Choroid plexus epithelial cell (primary cell): ENCODE results near the gene USP3.

Source experiments
- DNase-seq: peaks from one replicate; pipeline ENCODE4 v3.0.0-alpha.2; 2010; ENCODE audit warnings: low read depth
- H3K4me3 ChIP-seq: 2 replicates; pipeline ENCODE4 v1.5.1; 2011; ENCODE audit warnings: low read depth, mild to moderate bottlenecking, control low read depth, low read length, moderate library complexity
- CTCF ChIP-seq: conservative IDR thresholded peaks from 2 replicates; pipeline ENCODE4 v1.5.1; 2011; ENCODE audit warnings: low read depth, mild to moderate bottlenecking, control low read depth, inconsistent platforms, low read length, moderate library complexity

The USP3 gene

GRCh38 chr15:63523306-63523990 lies 19.1 kb downstream of the USP3 start:
- H3K4me3 ChIP-seq, result no peak overlapping the region
- no peak for TF ChIP-seq CTCF
- DNase-seq, result peak; percentile 52

DNA sequence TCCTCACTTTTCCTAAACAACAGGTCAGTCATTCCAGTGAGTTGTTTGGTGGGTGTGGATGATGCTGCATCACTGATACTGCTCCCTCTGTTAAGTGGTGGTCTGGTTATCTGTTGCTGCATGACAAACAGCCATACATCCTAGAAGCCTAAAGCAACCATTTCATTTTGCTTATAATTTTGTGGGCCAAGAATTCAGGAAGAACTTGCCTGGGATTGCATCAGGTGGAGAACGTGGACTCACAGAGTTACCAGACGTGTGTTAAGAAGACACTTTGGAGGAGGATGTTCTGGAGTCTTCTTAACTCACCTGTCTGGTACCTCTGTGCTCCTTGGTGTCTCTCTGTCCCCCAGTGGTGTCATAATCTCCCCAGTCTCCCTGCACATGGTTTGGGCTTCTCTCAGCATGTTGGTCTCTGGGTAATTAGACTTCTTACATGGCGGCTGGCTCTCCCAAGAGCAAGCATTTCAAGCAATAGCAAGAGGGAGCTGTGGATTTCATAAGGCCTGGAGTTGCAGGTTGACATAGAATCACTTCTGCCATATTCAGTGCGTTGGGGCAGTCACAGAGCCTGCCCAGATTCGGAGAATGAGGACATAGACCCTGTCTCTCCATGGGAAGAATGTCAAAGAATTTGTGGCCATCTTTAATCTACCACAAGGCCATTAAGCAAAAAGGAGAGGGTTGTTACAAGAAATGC lies 20.1 kb downstream of the USP3 start:
- DNase-seq, result no peak
- H3K4me3 ChIP-seq, result no peak overlapping the region
- TF ChIP-seq CTCF, result no peak

DNA sequence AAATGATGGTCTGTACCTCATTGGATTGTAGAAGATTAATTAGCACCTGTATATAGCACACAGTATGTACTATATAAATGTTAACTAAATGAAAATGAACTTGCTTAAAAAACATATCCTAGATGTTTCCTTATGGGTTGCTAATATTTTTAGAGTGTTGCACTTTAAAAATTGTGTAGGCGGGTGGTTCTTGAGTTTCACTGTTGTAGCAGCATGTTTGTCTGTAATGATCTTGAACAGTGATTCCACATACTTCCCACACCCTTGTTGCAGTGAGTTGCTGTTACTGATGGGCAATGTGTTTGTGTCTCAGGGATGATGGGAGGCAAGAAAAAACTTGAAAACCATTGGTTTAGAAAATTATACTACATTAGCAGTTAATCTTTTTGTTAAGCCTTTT lies 22.0 kb downstream of the USP3 start:
- no peak overlapping the region for H3K4me3 ChIP-seq
- TF ChIP-seq CTCF, result no peak
- no peak for DNase-seq

DNA sequence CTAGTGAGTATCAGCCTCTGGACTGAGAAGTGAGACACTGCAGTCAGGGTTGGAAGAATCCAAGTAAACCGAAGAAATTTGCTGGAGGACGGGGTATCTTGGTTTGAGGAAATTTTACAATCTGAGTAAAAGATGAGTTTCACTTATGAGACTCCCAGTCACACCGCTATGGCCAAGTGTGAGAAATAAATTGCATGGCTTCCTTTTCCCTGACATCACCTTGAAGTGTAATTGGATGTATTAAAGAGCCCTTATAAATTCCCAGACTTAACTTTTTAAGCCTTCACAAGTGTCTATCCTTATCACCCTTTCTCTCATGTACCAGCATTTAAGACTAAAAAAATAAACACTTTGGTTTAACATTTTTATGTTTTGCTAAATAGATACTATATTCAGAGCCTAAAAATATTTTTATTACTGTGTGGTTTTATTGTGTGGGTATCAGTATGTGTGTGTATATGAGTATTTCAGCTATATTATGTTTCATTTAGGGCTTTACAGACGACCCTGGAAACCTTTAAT lies 23.8 kb downstream of the USP3 start:
- H3K4me3 ChIP-seq, result no peak overlapping the region
- no peak for DNase-seq
- TF ChIP-seq CTCF, result no peak

DNA sequence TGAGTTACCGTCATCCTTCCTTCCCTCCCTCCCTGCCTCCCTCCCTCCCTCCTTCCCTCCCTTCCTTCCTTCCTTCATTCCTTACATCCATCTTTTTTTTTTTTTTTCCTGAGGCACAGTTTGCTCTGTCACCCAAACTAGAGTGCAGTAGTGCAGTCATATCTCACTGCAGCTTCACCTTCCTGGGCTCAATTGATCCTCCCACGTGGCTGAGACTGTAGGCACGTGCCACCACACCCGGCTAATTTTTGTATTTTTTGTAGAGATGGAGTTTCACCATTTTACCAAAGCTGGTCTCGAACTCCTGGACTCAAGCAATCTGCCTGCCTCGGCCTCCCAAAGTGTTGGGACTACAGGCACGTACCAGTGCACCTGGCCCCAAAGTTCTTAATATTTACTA lies 25.8 kb downstream of the USP3 start:
- DNase-seq, result no peak
- no peak for TF ChIP-seq CTCF
- H3K4me3 ChIP-seq, result no peak overlapping the region

DNA sequence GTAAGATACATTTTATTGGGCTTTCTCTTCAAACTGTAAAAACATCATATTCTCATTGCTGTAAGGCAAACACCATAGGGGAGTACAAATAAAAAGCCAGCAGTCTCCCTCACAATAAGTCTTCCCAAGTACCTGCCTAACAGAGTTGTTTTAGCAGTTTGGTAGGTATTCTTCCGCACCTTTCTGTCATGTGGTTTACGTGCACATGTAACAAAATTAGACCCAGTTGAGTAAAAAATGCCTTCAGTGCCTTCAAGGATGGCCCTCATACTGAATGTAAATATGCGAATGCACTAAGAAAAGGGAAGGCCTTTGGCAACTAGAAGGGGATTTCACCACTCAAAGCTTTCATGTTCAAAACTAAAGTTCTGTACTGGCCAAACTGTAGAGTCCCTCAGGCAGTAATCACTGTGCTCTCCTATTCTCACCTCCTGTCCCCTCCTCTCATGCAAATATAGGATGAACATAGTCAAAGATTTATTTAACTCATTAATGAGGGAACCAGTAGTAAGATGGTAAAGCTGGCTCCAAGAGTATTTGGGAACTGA lies 26.4 kb downstream of the USP3 start:
- no peak for TF ChIP-seq CTCF
- no peak overlapping the region for H3K4me3 ChIP-seq
- no peak for DNase-seq
